Renal cortical epithelial cell (primary cell): ENCODE data around the gene NRXN3. TPM values are rescaled to one million over a fixed set of nuclear protein-coding genes. Genes with fewer than 3 reads are reported as not detected.
A peak's percentile ranks its signal among the peaks of the same experiment; 100 is the strongest.

Source experiments
- DNase-seq: peaks from one replicate; pipeline ENCODE4 v3.0.0-alpha.2; 2011; ENCODE audit warnings: low read depth
- total RNA-seq: library from RNA; depleted of rRNA; stranded (reverse); fragments of >200 nt; gene quantifications from 2 replicates; pipeline ENCODE4 v1.2.3, GENCODE V29; 2014

The NRXN3 gene
- total RNA-seq: 1.2 and 2.9 TPM in 2 replicates

DNA sequence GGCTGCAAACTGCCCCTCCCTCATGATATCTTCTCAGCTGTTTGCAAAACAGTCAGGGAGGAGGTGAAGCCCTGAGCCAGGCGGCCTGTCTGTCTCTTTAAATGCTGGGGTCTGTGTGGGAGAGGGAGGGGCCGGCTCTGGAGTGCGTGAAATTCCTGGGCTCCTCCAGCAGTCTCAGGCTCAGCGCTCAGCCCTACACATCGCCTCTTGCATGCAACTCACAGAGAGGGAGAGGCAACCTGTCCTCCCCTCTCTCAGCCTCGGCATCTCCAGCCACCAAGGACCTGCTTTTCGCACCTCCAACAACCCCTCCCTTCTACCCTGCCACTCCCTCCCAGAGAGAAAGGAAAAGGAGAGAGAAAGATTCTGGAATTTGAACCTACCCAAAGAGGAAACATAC is at the start of gene NRXN3:
NRXN3 (plus strand) TSS at position 171 of the 400 bp plus-strand sequence. CDS start 72,721 bp downstream, outside the sequence.
- DNase-seq: no peak

DNA sequence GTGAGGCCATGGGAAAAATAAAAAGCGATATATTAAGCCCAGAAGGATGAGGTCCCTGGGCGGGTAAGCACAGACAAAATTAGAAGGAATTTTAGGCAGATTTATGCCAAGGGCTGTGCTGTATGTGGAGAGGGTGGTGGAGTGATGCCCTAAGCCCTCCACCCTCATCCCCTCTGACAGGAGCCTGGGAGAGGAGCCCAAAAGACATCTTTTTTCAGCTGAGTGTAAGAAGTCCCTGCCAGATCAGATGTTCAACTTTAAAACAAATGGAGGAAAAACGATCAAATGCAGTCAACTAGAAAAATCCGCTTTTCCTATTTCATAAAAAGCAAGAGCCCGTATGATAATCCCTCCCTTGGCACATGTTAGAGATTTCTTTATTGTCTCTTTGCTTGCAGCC is 47.7 kb upstream of the NRXN3 start:
- no peak for DNase-seq

DNA sequence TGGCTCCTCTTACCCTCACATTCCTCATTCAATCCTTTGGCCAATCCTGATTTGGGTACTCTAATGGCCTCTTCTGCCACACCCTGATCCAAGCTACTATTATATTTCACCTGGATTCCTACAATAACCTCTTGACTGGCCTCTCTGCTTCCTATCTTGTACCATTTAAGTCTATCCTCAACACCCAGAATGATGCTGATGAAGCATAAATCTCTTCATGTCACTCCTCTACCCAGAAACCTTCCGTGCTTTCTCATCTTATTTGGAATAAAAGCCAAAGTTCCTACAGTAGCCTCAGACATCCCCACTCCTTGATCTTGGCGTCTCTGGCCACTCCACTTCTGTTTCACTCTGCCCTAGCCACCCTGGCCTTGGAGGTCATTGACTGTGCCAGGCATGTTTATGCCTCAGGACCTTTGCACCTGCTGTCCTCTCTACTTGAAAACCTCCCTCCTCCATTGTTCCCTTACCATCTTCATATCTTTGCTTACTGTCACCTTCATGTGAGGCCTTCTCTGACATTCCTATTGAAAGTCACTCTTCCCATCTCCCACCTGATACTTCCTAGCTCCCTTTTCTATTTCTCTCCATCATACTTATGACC is 46.4 kb upstream of the NRXN3 start:
- DNase-seq: no peak

DNA sequence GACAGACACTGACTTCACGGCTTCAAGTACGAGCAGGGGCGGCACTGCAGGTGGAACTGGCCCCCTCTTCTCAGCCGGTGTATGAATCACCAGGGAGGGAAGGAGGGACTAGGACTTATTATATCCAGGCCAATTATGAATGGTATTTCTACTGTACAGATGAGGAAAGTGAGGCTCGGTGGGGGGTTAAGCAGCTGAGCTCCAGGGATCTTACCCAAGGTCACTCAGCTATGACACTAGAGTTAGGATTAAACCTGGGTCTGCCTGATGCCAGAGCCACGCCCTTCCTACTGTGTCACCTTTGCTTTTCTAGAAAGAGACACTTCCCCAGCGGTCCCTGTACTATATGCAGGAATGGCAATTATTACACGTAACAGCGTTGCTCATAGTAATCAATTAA is 42.2 kb upstream of the NRXN3 start:
- DNase-seq: no peak

DNA sequence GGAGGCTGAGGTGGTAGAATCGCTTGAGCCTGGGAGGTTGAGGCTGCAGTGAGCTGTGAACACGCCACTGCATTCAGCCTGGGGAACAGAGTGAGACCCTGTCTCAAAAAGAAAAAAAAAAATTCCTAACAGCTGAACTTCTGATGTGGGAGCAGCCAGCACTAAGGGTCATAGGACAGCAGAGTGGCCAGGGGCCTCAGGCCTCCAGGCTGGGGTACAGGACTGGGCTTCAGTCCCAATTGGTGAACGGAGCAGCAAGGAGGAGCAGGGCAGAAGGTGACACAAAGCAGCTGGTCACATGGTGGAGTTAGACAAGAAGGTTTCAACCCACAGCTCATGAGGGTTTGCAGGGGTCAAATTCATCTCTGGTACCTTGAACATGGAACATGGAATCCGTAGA is 40.8 kb upstream of the NRXN3 start:
- DNase-seq: no peak

DNA sequence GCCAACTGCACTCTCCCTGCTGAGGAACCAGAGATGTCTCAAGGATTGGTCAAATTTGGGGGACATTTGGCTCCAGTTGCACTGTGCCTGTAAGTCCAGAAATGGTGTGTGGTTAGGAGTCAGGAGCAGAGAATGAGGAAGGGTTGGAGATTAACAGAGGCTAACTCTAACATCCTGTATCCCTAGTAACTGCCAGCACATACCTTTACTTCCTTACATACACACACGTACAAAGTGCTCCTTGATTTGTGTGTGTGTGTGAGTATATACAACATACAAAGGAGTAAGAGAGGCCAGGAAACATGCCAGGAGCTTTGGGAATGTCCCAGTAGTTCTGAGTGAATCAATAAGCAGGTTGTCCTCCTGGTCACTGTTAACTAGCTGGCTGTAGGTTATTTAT is 39.8 kb upstream of the NRXN3 start:
- DNase-seq: peak; percentile 46

DNA sequence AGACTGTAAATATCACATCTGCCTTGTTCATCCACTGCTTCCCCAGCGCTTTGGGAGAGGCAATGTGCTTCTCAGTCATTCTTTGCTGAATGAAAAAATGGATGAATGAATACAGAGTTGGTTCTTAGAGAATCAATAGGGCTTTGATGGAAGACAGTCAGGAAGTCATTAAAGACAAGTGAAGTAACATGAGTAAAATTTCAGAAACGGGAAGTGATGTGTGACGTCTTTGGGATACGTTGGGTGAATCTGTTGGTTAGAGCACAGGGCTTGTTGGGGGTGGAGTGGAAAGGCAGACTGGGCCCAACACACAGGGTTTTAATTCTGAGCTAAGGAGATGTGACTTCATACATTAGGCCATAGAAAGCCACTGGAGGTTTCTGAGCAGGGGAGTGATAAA is 39.0 kb upstream of the NRXN3 start:
- no peak for DNase-seq

DNA sequence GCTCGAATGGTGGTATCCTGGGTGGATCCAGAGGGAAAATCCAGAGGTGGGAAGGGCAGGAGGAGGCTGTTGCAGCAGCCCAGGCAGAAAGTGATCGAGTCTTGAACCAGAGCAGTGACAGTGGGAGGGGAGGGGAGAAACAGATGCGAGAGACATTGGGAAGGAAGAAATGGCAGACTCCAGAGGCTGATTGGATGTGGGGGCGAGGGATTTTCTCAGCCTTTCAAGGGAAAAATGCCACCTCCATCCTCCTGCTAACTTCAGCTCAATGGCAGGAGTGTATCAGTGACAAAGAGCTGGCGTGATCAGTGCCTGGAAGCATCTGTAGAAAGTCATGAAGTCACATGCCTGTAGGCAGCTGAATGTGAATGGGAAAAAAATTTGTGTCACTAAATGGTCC is 38.6 kb upstream of the NRXN3 start:
- DNase-seq: no peak

DNA sequence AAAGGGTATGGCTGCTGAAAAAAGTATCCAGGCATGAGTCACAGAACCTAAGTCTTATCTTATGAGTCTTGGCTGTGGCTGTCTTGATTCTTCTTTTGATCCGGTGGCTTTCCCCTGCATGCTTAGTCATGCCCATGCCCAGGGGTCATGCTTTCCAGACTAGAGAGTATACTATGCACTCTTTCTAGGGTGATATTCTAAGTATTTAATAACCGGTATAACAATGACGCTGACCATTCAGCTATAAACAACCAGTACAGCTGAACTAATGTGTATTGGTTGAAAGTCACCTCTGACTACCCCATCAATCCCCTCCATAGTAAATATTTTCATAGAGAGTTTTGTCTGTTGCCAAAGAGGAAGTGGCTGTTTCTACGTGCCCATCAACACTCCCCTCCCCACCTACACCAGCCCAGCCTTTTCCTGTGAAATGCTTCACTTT is 34.7 kb upstream of the NRXN3 start:
- peak; percentile 43 for DNase-seq

DNA sequence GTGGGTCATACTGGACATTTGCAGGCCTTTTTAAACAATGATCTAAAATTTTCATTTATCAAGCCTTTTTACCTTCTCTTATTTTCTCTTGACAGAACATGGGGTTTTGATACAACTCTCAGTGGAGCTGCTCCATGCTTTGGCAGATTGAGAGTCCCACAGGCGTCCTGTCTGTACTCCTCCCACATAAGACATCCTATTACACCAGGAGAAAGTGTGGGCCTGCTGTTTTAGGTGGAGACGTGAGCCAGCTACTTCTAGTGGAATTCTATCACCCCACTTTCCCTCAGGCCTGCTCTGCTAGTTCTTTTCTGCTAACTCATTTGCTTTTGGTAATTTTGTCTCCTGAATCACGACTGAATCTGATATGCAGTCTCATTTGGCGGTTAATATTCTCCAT is 33.5 kb upstream of the NRXN3 start:
- no peak for DNase-seq

DNA sequence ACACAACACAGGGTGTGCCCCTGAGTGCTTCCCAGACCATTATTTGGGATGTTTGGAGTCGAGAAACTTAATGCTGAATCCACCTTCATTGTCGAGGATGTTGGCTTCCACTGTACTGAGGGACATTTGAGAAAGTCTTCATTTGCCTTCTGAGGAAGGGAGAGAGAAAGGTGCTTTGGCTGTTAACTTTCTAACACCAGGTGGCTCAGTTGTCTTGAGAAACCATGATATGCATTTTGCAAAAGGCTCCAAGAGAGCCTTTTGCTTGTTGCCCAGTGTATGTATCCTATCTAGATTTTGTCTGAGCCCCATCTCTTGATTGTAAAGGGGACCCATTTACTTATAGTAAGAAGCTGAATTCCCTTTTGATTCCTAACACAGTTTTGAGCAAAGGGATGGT is 28.6 kb upstream of the NRXN3 start:
- peak; percentile 9 for DNase-seq

DNA sequence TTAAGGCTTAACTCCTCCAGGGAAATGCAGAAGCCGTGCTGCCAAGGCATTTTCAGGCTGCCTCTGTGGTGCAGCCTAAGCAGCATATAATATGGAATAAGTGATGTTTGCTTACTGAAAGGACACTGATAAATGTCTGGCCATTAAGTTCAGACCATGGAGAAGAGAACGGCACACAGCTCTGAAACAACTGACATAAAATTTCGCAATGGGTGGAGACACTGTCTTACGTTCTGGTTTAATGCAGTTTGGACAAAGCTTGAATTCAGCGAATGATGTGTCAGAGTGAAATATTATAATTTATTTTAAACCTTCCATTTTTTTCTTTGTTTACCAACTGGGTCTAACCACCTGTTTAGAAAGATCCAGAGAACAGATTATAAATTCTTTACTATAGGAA is 27.2 kb upstream of the NRXN3 start:
- DNase-seq: no peak

DNA sequence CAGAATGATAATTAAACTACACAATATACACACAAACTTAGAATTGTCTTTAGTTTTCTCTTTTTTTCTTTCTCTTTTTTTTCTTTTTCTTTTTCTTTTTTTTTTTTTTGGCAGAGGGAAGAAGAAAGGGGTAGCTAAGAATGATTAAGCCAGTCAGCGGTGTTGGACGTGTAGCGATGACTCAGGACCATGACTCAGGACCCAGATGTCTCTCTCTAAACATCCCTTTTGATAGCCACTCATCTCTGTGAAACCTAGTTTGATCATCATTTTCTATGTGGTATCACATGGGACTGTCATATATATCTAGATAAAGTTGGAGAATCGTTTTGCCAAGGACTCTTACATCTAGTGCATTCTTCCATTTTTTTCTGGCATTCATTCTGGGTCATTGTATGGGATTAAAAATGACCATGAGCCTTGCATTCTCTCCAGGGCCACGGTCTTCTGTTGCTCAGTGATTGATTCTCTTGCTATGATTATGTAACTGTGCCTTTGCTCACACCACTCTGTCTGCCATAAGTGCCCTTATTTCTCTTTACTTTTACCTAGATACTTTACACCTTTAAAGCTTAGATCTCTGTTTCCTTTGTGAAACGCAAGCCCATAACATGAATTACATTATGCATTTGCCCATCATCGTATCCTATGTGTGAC is 26.6 kb upstream of the NRXN3 start:
- peak; percentile 50 for DNase-seq

DNA sequence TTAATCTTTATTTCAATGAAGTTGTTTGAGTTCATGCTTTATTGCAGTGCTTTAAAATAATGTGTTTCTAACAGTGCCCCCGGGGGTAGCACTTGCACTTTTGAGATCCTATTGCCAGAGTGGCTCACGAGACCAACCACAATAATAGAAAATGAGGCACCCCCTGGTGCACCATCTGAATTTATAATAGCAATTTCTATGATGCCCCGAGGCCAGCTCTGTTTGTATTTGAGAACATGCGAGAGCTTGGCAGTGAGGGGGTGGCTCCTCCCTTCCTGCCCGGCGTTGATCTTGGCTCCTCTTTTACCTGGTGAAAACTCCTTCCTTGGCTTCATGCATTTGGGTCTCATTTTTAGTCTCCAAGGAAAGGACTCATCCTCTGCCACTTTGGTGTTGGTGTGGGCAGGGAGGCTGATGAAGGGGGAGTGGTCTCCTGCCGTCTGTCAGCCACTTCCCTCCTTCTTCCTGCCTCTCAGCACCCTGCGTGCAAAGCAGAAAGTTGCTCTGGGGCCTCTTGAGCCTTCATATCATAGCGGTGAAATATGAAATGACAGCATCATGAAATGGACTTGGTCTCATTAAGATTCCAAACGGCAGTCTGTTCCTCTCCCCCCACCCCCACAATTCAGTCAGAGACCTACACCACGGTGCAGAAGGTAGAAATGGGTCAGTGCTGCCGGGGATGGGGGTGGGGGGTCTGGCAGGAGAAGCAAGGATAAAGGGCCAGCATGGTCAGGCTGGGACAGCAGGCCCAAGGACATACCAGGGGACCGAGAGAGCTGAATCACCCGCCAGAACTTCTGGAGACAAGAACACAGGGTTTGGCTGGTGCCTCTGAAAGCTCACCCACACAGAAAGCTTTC is 17.7 kb upstream of the NRXN3 start:
- no peak for DNase-seq

DNA sequence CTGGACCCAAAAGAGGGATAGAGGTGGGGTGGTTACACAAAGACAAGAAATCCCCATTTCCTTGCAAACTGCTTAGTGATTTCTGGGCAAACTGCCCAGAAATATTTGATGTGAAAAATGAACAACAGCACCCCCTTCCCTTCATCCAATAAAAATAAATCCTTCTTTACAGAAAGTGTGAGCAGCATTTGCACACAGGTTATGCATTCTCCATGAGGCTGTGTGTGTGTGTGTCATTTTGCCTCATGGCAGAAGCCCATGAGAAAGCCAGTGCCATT is 17.2 kb upstream of the NRXN3 start:
- no peak for DNase-seq

DNA sequence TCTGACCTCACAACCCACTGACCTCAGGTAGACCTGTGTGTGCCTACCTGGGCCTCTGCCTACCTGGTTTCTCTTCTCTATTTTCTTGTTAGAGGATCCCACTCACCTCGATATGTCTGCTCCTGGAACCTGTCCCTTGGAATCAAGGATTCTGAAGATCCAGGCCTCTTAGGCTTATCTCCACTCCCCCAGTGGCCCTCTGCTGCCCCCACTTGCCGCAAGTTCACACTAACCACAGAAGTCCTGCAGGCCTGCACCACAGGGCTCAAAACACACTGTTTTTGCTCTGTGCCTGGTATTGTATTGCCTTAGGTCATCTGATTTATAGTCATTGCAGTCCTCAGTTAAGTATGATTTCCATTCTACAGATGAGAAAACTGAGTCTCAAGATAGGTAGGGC is 15.3 kb upstream of the NRXN3 start:
- no peak for DNase-seq

DNA sequence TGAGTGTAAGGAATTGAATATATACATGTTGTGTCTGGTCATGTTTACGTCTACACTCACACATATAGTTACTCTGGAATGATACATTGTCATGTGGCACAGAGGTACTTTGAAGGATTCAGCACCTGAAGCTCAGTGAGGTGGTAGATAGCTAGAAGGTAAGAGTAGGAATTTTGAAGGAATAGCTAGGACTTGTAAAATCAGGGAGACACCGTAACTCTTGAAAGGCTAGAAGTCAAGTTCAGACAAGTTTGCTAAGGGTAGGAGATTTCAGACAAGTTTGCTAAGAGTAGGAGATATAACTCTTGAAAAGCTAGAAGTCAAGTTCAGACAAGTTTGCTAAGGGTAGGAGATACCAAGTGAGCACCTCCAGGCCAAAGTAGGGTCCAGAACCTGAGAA is 14.0 kb upstream of the NRXN3 start:
- DNase-seq: no peak

DNA sequence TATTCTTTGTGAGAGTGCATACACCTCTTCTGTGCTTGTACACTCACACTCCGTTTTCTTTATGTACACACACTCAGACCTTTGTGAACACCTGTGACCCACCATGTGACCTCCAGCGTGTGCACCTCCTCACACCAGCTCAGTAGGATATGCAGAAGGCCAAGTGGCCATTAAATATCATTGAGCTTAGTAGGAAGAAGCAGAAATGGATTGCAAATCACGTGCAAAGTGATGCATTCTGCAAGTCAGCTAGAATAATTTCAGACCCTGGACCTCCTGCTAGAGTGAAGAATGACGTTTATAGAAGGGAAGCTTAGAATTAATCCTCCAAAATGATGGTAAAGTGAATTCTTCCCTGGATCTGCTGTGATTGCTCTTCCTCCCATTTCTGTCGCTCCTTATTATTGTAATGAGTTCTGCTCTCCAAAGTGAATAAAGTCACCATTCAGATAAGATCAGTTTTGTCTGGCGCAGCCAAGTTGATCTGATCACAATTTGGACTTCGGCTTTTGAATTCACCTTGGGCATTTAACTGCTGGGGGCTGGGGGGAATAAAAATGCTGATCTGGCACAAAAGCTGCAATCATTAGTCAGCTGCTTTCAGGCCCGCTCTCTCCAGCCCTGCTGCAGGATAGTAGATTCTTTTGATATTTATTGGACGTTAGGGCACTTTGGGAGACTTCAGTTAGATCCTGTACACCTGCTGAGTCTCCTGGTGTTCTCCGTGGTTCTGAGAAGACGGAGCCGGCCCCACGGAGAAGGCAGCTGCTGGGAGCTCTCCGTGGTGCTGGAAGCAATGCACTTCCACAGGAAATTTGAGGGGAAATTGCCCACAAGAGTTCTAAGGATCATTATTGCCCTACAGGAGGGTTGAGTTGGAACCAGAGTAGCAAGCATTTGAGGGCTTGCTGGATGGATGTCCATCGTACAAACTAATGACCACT is 12.4 kb upstream of the NRXN3 start:
- peak; percentile 38 for DNase-seq

DNA sequence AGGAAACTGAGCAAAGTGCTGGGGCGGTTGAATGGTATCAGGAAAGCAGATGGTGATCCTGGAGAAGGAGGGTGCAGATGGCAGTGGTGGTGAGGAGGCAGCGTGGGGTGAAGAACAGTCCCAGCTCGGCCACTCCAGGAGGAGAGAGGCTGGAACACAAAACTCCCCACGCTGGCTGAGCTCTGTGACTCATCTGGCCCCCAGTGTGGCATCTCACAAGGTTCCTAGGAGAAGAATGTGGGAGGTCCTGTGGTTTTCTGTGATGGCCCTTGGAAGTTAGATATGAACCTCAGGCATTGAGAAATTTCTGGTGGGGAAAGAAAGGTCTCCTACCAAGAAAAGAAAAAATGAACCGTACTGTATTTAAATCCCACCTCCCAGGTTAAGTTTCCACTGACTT is 8.0 kb upstream of the NRXN3 start:
- peak; percentile 60 for DNase-seq

DNA sequence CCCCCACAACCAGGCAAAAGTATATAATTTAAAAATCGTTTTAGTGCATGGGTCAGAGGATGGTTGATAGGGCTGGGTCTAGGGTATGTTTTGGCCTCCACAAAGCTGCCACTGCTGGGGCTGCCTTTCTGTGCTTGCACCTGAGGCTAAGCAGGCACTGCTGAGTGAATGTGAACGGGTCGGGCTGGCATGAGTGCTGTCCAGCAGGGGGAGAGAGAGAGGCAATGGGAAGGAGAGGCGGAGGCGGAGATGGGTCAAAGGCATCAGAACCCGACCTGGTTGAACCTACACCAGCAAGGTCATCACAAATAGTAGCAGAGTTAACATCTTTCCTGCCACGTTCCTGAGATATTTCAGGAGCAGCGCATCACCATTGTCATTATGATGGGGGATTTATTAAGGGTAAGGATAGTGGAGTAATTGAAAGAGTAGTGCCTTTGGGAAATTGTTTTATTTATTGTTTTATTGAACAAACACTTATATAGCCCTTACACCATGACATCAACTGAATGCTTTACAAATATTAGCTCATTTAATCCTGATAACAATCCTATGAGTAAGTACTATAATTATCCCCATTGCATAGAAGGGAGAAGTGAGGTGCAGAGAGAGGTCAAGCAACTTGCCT is 5.8 kb upstream of the NRXN3 start:
- DNase-seq: no peak

DNA sequence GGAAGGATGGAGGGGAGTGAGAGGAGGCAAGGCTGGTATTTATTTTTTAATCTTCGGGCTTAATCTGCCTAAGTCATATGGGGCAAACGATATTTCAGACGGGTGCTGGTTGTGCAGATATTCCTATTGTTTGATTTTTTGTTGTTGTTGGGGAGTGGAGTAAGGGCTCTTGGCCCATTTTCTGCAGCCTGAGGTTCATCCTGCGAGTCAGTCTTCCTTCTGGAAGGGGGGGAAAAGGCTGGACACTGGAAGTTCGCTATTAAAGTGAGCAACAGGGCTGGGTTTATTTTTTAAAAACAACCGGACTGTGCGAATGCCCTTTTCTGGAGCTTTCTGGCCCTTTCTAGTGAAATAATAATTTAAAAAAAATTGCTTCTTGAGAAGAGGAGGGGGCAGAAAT is 2.3 kb downstream of the NRXN3 start:
- no peak for DNase-seq
